Prostate gland (tissue), 2 donors: ENCODE measurements around the gene TK1. TPM values are rescaled to one million over a fixed set of nuclear protein-coding genes. Genes with fewer than 3 reads are reported as not detected.

ENCODE experiments used
- DNase-seq: peaks from one replicate; pipeline ENCODE4 v3.0.0-alpha.2; 2019; ENCODE audit warnings: low spot score
- H3K27ac ChIP-seq, 2 donors: fragments of 200-600 bp; sonication (generic); 2 replicates each; pipeline ENCODE4 v1.5.1; 2017 to 2019
- H3K27me3 ChIP-seq: fragments of 200-600 bp; sonication (generic); replicated peaks from 2 replicates; pipeline ENCODE4 v1.5.1; 2019; ENCODE audit not compliant: insufficient read depth
- H3K36me3 ChIP-seq, 2 donors: fragments of 200-600 bp; sonication (generic); 1 replicate in 1 of 2; 2 replicates in 1 of 2; pipeline versions ENCODE4 v1.5.1 to v1.8.1; 2017 to 2019
- H3K4me1 ChIP-seq: fragments of 200-600 bp; sonication (generic); replicated peaks from 2 replicates; pipeline ENCODE4 v1.5.1; 2019
- H3K4me3 ChIP-seq, 2 donors: fragments of 200-600 bp; sonication (generic); 2 replicates each; pipeline ENCODE4 v1.5.1; 2017 to 2019
- H3K9me3 ChIP-seq: fragments of 200-600 bp; sonication (generic); 2 replicates; pipeline ENCODE4 v1.5.1; 2017
- CTCF ChIP-seq, 4 experiments: fragments of 200-600 bp in 2 of 4; fragments of 450-650 bp in 2 of 4; sonication (generic) in 2 of 4; IDR thresholded peaks; 1 replicate in 3 of 4; 2 replicates in 1 of 4; pipeline ENCODE4 v1.5.1; 2016 to 2019; ENCODE audit warnings: antibody characterized with exemption in 4 of 4, mild to moderate bottlenecking in 2 of 4, moderate library complexity in 2 of 4
- POLR2A ChIP-seq: fragments of 450-650 bp; IDR thresholded peaks from one replicate; pipeline ENCODE4 v1.6.1; 2016; ENCODE audit warnings: antibody characterized with exemption, mild to moderate bottlenecking
- POLR2AphosphoS5 ChIP-seq: sonication (generic); formaldehyde crosslinking; IDR thresholded peaks from one replicate; pipeline ENCODE4 v1.6.1; 2017; ENCODE audit warnings: antibody characterized with exemption
- WGBS: methylation state at CpG from one replicate; pipeline ENCODE4 v1.1.5; 2018; 5-methylcytosine and 5-hydroxymethylcytosine counted together
- intact Hi-C: fragments of 100-400 bp; cut with DNase I; formaldehyde crosslinking; loops from one replicate; pipeline ENCODE4 v1.14.2; 2022
- total RNA-seq, 2 donors: library from RNA; depleted of rRNA; stranded (reverse); fragments of >200 nt; gene quantifications; one replicate each; pipeline ENCODE4 v1.1.0, GENCODE V29; 2016

TK1 gene
- total RNA-seq, 2 donors from 2014 or later = 10.8 to 11.2 TPM

GRCh38 chr17:78232859-78233173, 46.0 kb upstream of the TK1 start:
- H3K36me3 ChIP-seq = no peaks in the 10 kb centered on the region
- intact Hi-C loops = no loop called here
- TF ChIP-seq CTCF (IDR thresholded peaks at IDR 0.05) (no peak), POLR2A (no peak), POLR2AphosphoS5 (no peak)
- no peaks in the 10 kb centered on the region for H3K27me3 ChIP-seq
- no peak overlapping the region for H3K27ac ChIP-seq
- no peak overlapping the region for H3K4me3 ChIP-seq
- H3K9me3 ChIP-seq = no peaks in the 10 kb centered on the region
- WGBS = 96% methylated on average over 2 of the region's 2 CpGs
- no peaks in the 10 kb centered on the region for H3K4me1 ChIP-seq
- no peak for DNase-seq

DNA sequence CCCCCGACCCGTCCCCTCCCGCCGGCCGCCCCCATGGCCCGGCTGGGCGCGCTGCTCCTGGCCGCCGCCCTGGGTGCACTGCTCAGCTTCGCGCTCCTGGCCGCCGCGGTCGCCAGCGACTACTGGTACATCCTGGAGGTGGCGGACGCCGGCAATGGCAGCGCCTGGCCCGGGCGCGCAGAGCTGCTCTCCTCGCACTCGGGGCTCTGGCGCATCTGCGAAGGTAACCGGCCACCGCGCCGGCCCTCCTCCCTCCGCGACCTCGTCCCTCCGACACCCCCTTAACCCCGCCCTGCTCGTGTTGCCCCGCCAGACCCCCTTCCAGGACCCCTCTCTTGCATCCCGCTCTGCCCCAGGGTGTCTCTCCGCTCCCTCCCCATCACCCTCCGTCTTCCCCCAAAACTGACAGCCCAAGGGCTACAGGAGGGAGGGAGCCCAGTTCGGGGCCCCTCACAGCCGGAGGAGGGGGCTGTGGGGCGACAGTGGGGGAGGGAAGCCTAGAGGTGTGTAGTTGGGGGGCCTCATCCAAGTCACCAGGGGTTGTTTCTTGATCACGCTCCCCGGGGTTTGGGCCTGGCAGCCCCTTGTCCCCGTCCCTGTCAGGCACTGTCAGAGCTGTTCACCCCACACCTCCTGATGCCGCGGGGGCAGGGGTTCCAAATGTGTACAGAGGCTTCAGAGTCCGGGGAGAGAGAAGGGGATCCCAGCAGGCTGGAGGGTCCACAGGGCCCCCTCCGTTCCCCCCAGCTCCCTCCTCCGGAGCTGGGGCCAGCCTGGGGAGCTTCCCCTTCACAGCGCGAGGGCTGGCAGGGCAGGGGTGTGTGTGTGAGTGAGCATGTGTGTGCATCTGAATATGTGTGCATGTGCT, 45.4 kb upstream of the TK1 start:
- Histone ChIP-seq H3K9me3 (no peaks in the 10 kb centered on the region), H3K4me3 (no peak overlapping the region), H3K27ac (no peak overlapping the region), H3K4me1 (no peaks in the 10 kb centered on the region), H3K27me3 (no peaks in the 10 kb centered on the region), H3K36me3 (no peaks in the 10 kb centered on the region)
- no peak for DNase-seq
- intact Hi-C loops = no loop called here
- TF ChIP-seq POLR2AphosphoS5 (no peak), POLR2A (no peak), CTCF (IDR thresholded peaks at IDR 0.05) (no peak)
- WGBS = 21% methylated on average over 40 of the region's 55 CpGs

DNA sequence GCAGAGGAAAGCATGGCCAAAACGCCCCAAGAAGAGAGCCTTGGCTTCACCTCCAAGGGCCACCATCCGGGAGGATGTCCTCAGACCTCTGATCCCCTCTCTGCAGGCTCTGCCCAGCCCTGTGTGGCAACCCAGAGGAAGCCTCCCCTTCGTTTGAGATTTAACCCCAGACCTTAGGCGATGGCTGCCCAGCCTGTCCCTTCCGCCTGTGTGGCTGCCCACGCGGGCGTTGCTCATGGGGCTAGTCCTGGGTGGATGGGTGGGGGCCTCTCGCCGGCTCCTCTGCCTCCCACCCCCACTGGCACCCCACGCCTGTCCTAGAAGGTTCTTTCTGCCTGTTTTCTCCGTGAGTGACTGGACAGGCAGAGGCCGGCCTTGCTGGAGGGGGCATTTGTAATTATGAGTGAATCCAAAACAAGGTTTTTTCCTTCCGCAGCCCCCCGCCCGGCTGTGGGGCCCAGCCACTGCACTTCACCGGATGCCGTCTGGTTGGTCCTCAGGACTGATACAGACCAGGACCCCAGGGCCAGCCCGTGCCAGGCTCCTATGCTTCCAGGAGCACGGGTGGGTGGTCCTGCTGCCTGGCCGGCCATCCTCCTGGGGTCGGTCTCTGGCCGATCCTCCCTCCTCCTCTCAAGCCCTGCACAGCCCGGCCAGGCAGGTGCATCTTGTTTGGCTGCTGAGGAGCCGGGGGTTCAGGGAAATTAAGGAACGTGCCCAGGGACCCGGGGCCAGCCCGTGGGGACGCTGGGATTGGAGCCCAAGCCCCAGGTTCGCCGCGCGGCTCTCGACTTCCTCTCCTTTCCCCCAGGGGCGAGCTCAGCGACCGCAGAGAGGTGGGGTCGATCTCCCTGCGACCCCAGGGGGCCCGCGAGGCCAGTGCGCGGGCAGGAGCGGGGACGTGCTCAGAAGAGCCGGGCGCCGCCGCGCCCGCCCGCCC, 44.4 kb upstream of the TK1 start, which contains the start of gene TMEM235:
Gene TMEM235 (plus strand): TSS at position 636 of the 940 bp plus-strand sequence. CDS start 393 bp downstream, outside the sequence.
- no peaks in the 10 kb centered on the region for H3K27me3 ChIP-seq
- intact Hi-C loops = no loop called here
- H3K4me1 ChIP-seq = no peaks in the 10 kb centered on the region
- 54% methylated on average over 29 of the region's 52 CpGs for WGBS
- H3K4me3 ChIP-seq = no peak within 1 kb of the TSS
- no peak for DNase-seq
- no peaks in the 10 kb centered on the region for H3K9me3 ChIP-seq
- H3K36me3 ChIP-seq = no peaks in the 10 kb centered on the region
- TF ChIP-seq CTCF (IDR thresholded peaks at IDR 0.05) (no peak), POLR2A (no peak), POLR2AphosphoS5 (no peak)
- no peak within 1 kb of the TSS for H3K27ac ChIP-seq

GRCh38 chr17:78230252-78230962, 43.6 kb upstream of the TK1 start:
- DNase-seq = no peak
- H3K27me3 ChIP-seq = no peaks in the 10 kb centered on the region
- H3K4me3 ChIP-seq = no peak overlapping the region
- 61% methylated on average over 13 of the region's 13 CpGs for WGBS
- no peaks in the 10 kb centered on the region for H3K36me3 ChIP-seq
- H3K4me1 ChIP-seq = no peaks in the 10 kb centered on the region
- H3K9me3 ChIP-seq = no peaks in the 10 kb centered on the region
- intact Hi-C loops = no loop called here
- H3K27ac ChIP-seq = no peak overlapping the region
- TF ChIP-seq CTCF (IDR thresholded peaks at IDR 0.05) (no peak), POLR2AphosphoS5 (no peak), POLR2A (no peak)
